Mononuclear cell (primary cell): ENCODE measurements around the gene NMNAT2. TPM values are rescaled to one million over a fixed set of nuclear protein-coding genes. Genes with fewer than 3 reads are reported as not detected.
"Not testable (repeated sequence)": the region's sequence is repeated elsewhere in the genome, so short reads cannot be mapped to it uniquely, and the experiment has no call there.

Experiments used
- H3K27me3 ChIP-seq: 2 replicates; pipeline ENCODE4 v1.6.0; 2011; ENCODE audit warnings: low read length, control low read depth; ENCODE audit not compliant: insufficient read depth
- H3K4me1 ChIP-seq: 2 replicates; pipeline ENCODE4 v1.5.1; 2011; ENCODE audit warnings: mild to moderate bottlenecking, low read length, control low read depth; ENCODE audit not compliant: insufficient read depth
- H3K4me3 ChIP-seq: 2 replicates; pipeline ENCODE4 v1.5.1; 2011; ENCODE audit warnings: mild to moderate bottlenecking, low read length, moderate library complexity
- H3K9me3 ChIP-seq: 2 replicates; pipeline ENCODE4 v1.5.1; 2011; ENCODE audit warnings: low read depth, mild to moderate bottlenecking, control low read depth, low read length
- total RNA-seq: library from RNA; depleted of rRNA; stranded (reverse); fragments of >200 nt; gene quantifications from one replicate; pipeline ENCODE4 v1.2.3, GENCODE V29; 2012

Gene NMNAT2
- total RNA-seq, 1 donor = not detected

DNA sequence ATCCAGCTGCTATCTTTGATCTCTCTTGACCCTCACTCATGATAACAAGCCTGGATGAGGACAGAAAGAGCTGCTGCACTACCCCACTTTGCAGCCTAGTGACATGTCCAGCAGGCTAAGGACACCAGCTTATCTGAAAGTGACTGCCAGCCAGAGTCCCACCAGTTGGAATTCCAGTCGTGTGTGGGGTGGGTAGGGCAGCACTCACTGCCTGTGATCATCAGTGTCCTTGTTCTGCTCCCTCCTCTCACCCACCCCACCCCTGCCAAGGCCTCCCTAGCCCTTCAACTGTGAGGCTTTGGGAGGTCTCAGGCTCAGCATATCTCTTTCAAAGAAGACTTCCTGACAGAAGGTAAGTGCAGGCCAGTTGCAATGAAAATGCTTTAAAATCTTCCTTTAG, 15.5 kb upstream of the NMNAT2 start:
- Histone ChIP-seq H3K4me3 (no peak overlapping the region), H3K27me3 (peaks cover 19% of the 10 kb centered on the region), H3K4me1 (no peaks in the 10 kb centered on the region), H3K9me3 (no peaks in the 10 kb centered on the region)

DNA sequence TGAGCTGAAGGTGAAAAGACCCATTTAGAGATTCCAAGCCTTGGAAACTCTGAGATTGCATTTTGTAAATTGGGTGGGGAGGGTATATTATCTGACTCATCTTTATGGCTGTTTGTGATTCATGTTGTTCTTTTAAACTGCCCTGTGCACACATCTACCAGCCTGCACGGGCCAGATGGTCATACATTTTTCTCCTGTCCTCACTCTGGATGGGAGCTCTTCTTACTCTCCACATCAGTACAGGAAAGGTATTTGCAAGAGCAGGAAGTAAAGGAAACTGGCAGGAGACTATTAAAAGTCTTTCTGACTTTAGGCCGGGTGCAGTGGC, 14.3 kb upstream of the NMNAT2 start:
- Histone ChIP-seq H3K4me3 (no peak overlapping the region), H3K9me3 (no peaks in the 10 kb centered on the region), H3K27me3 (peaks cover 18% of the 10 kb centered on the region), H3K4me1 (no peaks in the 10 kb centered on the region)

DNA sequence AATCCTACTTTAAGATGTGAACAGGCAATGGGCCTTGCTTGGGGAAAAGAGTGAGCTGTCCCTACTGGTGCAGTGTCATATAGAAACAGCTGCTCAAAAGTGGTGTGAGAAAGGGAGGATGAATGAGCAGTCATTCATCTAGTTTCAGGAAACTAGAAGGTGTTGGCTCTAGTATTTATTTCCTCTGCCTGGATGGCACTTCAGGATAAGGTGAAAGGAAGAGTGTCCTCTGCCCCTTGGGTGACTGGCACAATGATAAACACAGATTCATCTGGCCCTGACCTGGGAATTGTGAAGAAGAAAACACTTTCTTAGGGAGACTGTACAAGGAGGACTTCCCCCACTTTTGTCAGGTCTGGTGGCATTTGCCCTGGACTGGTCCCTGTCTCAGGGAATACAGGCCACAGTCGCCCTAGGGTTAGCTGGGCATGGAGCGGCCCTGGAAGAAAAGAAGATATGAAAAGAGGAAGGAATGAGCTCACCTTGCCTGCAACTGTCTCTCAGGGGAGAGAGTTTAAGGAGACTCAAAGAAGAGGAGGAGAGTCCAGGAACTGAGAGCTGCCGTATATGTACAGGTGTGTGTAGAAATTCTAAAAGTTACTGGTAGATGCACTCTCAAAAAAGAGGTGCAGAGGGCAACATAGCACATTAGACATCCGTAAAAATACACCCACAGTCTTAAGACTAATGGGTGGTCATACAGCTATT, 13.8 kb upstream of the NMNAT2 start:
- Histone ChIP-seq H3K4me1 (no peaks in the 10 kb centered on the region), H3K9me3 (no peaks in the 10 kb centered on the region), H3K27me3 (peaks cover 18% of the 10 kb centered on the region), H3K4me3 (no peak overlapping the region)

DNA sequence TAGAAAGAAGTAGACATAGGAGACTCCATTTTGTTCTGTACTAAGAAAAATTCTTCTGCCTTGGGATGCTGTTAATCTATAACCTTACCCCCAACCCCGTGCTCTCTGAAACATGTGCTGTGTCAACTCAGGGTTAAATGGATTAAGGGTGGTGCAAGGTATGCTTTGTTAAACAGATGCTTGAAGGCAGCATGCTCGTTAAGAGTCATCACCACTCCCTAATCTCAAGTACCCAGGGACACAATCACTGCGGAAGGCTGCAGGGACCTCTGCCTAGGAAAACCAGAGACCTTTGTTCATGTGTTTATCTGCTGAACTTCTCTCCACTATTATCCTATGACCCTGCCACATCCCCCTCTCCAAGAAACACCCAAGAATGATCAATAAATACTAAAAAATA, 9.4 kb upstream of the NMNAT2 start:
- not testable (repeated sequence) for H3K4me1 ChIP-seq, H3K9me3 ChIP-seq, H3K4me3 ChIP-seq
- H3K27me3 ChIP-seq = peaks cover 25% of the 10 kb centered on the region

DNA sequence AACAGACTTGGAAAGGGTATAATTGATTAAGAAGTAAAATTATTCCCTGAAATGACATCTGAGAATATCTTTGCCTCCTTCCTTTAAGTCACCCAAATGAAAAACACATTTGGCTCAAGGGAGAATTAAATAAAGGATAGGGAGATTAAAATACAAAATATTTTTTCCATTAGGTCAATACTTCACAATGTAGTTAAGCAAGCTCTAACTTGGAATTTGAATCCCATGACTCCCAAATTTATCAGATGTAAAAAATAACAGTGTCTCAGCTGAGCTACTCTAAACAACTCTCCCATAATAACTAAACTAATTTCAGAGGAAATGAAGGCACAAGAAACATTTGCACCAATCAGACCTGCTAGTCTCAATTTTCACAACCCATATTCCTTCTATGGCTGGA, 6.5 kb upstream of the NMNAT2 start:
- no peaks in the 10 kb centered on the region for H3K4me1 ChIP-seq
- H3K27me3 ChIP-seq = peaks cover 46% of the 10 kb centered on the region
- no peaks in the 10 kb centered on the region for H3K9me3 ChIP-seq
- H3K4me3 ChIP-seq = no peak overlapping the region

DNA sequence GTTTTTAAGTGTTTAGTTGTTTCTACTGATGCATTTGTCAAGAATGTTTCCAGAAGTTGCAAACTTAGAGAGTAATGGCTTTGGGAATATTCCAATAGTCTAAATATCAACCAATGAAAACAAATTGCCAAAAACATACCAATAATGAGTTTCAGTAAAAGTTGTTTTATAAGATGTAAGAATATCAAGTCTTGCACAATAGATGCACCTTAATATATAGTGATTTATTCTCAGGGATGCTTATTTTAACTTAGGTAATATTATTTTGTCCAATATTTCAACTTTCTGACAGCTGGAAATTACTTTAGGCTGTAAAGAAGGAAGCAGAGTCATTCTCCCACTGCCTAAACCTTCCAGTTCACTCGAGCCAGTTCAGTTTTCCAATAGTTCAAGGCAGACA, 5.4 kb upstream of the NMNAT2 start:
- H3K4me3 ChIP-seq = no peak overlapping the region
- H3K27me3 ChIP-seq = peaks cover 50% of the 10 kb centered on the region
- no peaks in the 10 kb centered on the region for H3K4me1 ChIP-seq
- no peaks in the 10 kb centered on the region for H3K9me3 ChIP-seq

DNA sequence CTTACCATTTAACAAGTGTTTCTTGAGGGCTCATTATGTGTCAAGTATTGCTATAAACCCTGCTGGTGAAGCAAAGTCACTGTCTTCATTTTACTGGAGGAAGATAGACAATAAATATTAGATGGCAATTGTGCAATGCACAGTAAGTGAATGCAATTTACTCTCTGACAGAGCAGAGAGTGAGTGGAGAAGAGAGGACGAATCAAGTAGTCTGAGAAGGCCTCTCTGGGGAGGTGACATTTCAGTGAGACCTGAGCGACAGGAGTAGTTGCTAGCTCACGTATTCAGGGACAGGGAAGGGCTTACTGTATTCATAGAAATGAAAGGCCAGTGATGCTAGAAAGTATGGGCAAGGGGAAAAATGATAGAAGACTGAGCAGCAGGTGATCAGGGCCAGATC, 1.2 kb upstream of the NMNAT2 start:
- peaks cover 86% of the 10 kb centered on the region for H3K27me3 ChIP-seq
- H3K4me1 ChIP-seq = peaks cover 12% of the 10 kb centered on the region
- no peak overlapping the region for H3K4me3 ChIP-seq
- H3K9me3 ChIP-seq = no peaks in the 10 kb centered on the region

DNA sequence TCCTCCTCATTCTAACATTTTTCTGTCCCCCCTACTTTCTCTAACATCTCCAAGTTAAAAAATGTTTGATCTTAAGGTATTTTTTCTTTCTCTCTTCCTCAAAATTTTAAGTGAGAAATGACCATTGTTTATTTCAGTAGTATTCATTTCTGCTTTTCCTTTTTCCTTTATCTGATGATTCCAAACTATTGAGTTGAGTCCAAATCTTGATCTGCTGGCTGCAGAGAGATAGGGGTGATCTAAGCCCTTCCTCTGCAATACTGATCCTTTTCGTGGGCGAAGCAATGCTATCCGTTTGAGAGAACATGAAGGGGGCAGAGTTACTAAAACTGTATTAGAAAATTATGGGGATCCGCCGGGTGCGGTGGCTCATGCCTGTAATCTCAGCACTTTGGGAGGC, 516 bp upstream of the NMNAT2 start:
- H3K9me3 ChIP-seq = no peaks in the 10 kb centered on the region
- no peak overlapping the region for H3K4me3 ChIP-seq
- H3K27me3 ChIP-seq = peaks cover 88% of the 10 kb centered on the region
- H3K4me1 ChIP-seq = peaks cover 12% of the 10 kb centered on the region

DNA sequence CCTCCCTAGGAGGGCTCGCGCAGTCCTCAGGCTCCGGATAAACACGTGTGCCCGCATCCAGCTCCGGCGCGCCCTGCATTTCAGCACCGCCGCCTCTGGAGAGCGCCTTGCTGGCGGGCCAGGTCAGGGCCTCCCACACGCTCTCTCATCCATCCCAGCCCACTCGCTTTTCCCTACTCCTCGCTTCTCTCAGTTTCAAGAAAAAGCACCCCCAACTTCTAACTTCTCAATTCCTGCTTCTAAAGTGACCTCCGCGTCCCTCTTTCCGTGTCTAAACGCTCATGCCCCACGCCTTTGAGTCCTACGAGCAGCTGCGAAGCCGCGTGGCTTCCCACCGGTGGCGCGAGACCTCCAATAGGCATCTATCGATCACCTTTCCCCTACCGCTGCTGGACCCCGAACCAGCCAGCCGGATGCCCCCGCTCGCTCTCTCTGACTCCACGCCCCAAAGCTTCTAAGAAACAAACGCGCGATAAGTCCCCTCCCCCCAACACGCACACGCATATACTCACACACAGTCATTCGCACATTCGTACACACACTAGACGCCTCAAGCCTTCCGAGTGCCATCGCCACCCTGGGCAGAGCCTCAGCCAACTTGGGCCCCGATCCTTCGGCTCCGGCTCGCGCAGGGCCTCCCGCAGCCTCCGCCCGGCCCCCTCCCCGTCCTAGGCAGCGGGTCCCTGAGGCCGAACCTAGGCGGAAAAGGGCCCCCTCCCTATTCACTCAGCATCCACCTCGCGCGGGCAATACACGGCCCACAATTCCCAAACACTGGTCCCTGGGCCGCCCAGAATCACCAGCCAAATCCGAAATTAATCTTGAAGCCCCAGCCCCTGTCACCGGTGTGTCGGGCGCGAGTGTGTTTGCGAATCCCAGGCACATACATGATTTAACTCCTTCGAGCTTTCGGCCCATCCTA, 1.1 kb downstream of the NMNAT2 start:
- peaks cover 87% of the 10 kb centered on the region for H3K27me3 ChIP-seq
- no peaks in the 10 kb centered on the region for H3K9me3 ChIP-seq
- peaks cover 12% of the 10 kb centered on the region for H3K4me1 ChIP-seq
- H3K4me3 ChIP-seq = no peak overlapping the region

DNA sequence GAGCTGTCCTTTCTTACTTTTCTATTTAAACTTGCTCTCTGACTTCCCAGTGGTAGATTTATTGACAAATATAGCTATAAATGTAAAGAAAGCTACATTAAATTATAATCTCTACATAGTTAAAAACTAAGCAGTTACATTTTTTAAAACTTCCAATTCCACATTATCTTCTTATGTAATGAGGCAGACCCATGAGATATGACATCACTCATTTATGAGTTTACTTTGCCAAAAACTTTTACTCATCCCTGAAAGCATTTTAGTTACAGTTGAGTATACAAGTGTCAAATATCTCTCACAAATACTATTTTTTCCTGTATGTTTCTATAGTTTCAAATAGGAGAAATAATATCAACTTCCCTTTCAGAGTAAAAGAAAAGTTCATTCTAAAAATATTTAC, 3.8 kb downstream of the NMNAT2 start:
- peaks cover 12% of the 10 kb centered on the region for H3K4me1 ChIP-seq
- H3K9me3 ChIP-seq = no peaks in the 10 kb centered on the region
- H3K4me3 ChIP-seq = no peak overlapping the region
- H3K27me3 ChIP-seq = peaks cover 60% of the 10 kb centered on the region

DNA sequence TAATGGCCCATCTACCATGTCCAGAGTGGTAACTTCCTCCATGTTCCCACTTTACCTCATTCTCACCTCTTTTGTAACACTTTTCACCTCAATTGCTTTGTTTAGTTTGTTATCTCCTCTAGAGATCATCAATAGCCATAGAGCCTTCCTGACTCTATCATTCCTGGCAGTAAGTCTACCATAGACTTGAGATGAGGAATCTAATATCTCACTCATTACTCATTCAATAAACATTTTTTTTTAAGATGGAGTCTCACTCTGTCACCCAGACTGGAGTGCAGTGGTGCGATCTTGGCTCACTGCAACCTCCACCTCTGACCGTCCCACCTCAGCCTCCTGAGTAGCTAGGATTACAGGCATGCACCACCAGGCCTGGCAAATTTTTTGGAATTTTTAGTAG, 7.1 kb downstream of the NMNAT2 start:
- no peaks in the 10 kb centered on the region for H3K9me3 ChIP-seq
- H3K4me1 ChIP-seq = no peaks in the 10 kb centered on the region

DNA sequence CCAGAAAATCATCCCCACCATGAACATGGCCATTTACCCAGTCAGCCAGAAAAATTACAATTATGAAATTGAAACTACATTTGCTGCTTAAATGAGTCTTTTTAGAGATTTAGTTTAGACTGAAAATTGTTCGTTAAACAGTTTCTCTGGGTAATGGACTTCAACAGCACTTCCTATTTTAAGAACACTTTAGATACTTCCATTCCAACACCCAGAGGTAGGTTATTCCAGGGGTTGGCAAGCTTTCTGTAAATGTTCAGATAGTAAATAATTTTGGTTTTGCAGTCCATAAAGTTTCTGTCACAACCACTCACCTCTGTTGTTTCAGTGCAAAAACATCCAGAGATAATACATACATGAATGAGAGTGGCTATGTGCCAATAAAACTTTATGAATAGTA, 10.2 kb downstream of the NMNAT2 start:
- H3K9me3 ChIP-seq = no peaks in the 10 kb centered on the region
- H3K27me3 ChIP-seq = peaks cover 21% of the 10 kb centered on the region
- no peak overlapping the region for H3K4me3 ChIP-seq
- no peaks in the 10 kb centered on the region for H3K4me1 ChIP-seq

More for the DNA sequence above, 7.1 kb downstream of the NMNAT2 start:
- H3K4me3 ChIP-seq = no peak overlapping the region
- H3K27me3 ChIP-seq = peaks cover 38% of the 10 kb centered on the region

DNA sequence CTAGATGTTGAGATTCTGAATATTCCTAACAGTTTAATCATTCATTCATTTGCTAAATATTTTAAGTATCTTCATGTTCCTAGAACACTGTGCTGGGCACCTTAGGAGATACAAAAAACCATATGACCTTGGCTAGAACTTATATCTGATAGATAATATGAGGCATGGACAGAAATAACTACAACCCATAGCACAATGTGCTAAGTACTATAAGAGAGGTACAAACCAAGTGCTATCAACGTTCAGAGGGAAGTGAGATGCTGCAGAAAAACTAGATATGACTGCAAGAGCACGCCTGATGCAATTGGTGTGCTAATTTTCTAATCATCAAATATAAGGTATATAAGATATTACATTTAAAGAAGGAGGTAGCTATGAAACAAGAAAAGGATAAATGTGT, 10.7 kb downstream of the NMNAT2 start:
- Histone ChIP-seq H3K4me3 (no peak overlapping the region), H3K27me3 (peaks cover 19% of the 10 kb centered on the region), H3K4me1 (no peaks in the 10 kb centered on the region), H3K9me3 (no peaks in the 10 kb centered on the region)

DNA sequence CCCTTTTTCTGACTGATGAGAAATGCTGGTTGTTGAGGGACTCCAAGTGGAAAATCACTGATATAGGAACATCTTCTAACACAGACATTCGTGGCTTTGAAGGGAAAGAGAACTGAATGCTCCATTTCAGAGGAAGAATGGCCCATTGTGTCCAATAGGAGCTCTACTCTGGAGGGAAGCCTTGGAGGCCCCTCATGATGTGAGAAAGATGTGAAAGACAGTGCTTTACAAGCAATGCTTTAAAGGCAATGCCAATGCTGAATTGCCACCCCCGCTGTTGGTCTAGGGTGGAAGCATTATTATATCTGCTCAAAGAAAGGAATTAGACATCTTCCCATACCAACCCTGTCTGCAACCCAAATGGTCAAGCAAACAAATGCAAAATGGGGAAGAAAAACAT, 13.7 kb downstream of the NMNAT2 start:
- Histone ChIP-seq H3K9me3 (no peaks in the 10 kb centered on the region), H3K4me3 (no peak overlapping the region), H3K4me1 (no peaks in the 10 kb centered on the region), H3K27me3 (peaks cover 19% of the 10 kb centered on the region)

DNA sequence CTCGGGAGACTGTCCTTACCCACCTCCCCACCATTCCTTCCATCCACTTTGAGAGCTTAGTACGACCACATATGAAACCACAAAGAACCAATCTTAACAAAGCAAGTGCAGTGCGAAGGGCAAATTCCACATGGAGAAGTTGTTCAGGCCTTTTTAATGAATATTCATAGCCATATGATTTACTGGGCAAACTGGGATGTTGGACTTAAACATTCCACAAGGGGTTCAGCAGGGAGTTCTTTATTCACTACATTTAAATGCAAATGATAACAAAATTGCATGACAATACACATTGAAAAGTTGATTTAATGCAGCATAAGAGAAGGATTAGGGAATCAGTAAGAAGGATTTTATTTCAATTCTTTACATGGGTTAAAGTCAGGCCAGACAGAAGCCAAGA, 14.7 kb downstream of the NMNAT2 start:
- Histone ChIP-seq H3K4me1 (no peaks in the 10 kb centered on the region), H3K9me3 (no peaks in the 10 kb centered on the region), H3K4me3 (no peak overlapping the region), H3K27me3 (peaks cover 15% of the 10 kb centered on the region)

DNA sequence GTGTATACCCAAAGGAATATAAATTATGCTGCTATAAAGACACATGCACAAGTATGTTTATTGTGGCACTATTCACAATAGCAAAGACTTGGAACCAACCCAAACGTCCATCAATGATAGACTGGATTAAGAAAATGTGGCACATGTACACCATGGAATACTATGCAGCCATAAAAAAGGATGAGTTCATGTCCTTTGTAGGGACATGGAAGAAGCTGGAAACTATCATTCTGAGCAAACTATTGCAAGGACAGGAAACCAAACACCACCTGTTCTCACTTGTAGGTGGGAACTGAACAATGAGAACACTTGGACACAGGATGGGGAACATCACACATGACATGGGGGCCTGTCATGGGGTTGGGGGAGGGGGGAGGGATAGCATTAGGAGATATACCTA, 16.6 kb downstream of the NMNAT2 start:
- peaks cover 10% of the 10 kb centered on the region for H3K27me3 ChIP-seq
- H3K9me3 ChIP-seq, H3K4me1 ChIP-seq: not testable (repeated sequence)

More for the DNA sequence above, 16.6 kb downstream of the NMNAT2 start:
- H3K4me3 ChIP-seq = not testable (repeated sequence)
